Measurements from ENCODE around the gene PPP1R9B. TPM values are rescaled to one million over a fixed set of nuclear protein-coding genes. Genes with fewer than 3 reads are reported as not detected.

PPP1R9B gene
- total RNA-seq, 1 experiment from 2014 or later: 21.7 TPM

GRCh38 chr17:50134206-50135110 lies 16.0 kb downstream of the PPP1R9B start:
- Mint-ChIP-seq H3K36me3 (peaks cover 16% of the 10 kb centered on the region), H3K9me3 (no peaks in the 10 kb centered on the region), H3K27me3 (ENCODE audit: low read depth) (peaks cover 20% of the 10 kb centered on the region), H3K4me1 (peaks cover 33% of the 10 kb centered on the region), H3K4me3 (no peak overlapping the region; the same call in 1 of the 2 replicates), H3K27ac (no peak overlapping the region)
- POLR2A ChIA-PET: no interaction called here
- no peak for TF ChIP-seq FOXK1 (CRISPR knock-in tag; IDR thresholded peaks at IDR 0.05)
- TF ChIP-seq NFE2L1 (CRISPR knock-in tag; IDR thresholded peaks at IDR 0.05): no peak
- no peak for TF ChIP-seq MYBL2 (CRISPR knock-in tag; IDR thresholded peaks at IDR 0.05)
- no peak for TF ChIP-seq ATF3 (CRISPR knock-in tag; conservative IDR thresholded peaks at IDR 0.05)
- TF ChIP-seq ZNF263 (CRISPR knock-in tag; IDR thresholded peaks at IDR 0.05; ENCODE audit: low read depth): no peak
- no peak for TF ChIP-seq CBFB (CRISPR knock-in tag; IDR thresholded peaks at IDR 0.05; ENCODE audit: low read depth)
- no peak for TF ChIP-seq PRDM15 (CRISPR knock-in tag; IDR thresholded peaks at IDR 0.05)
- TF ChIP-seq KAT7 (CRISPR knock-in tag; IDR thresholded peaks at IDR 0.05; ENCODE audit: borderline replicate concordance): no peak
- no peak for TF ChIP-seq SOX15 (CRISPR knock-in tag; IDR thresholded peaks at IDR 0.05)
- no peak for TF ChIP-seq ZNF121 (CRISPR knock-in tag; IDR thresholded peaks at IDR 0.05)
- no peak for TF ChIP-seq HMGXB4 (CRISPR knock-in tag; IDR thresholded peaks at IDR 0.05)
- TF ChIP-seq, protein P1, sequence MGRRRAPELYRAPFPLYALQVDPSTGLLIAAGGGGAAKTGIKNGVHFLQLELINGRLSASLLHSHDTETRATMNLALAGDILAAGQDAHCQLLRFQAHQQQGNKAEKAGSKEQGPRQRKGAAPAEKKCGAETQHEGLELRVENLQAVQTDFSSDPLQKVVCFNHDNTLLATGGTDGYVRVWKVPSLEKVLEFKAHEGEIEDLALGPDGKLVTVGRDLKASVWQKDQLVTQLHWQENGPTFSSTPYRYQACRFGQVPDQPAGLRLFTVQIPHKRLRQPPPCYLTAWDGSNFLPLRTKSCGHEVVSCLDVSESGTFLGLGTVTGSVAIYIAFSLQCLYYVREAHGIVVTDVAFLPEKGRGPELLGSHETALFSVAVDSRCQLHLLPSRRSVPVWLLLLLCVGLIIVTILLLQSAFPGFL (CRISPR knock-in tag; IDR thresholded peaks at IDR 0.05; ENCODE audit: borderline replicate concordance): no peak
- TF ChIP-seq PRRX2 (CRISPR knock-in tag; IDR thresholded peaks at IDR 0.05): no peak
- DNase-seq (ENCODE audit: low spot score): no peak
- ATAC-seq: no peak; the same call in 1 of the 2 replicates
- CTCF ChIA-PET: interaction anchor here (1.0 to 1.9 kb wide), 4 partner anchors 11 to 43 kb away, joined by 5 to 10 read pairs (median 7); no protein-coding TSS in a partner anchor

GRCh38 chr17:50133769-50134099 lies 16.7 kb downstream of the PPP1R9B start:
- ChIA-PET CTCF (interaction anchor here (0.6 to 1.9 kb wide), 8 partner anchors 10 to 229 kb away, joined by 3 to 10 read pairs (median 4); partner anchors contain the start of gene COL1A1), POLR2A (no interaction called here)
- Mint-ChIP-seq H3K27me3 (ENCODE audit: low read depth) (peaks cover 21% of the 10 kb centered on the region), H3K36me3 (peaks cover 13% of the 10 kb centered on the region), H3K27ac (no peak overlapping the region), H3K9me3 (no peaks in the 10 kb centered on the region), H3K4me1 (peaks cover 34% of the 10 kb centered on the region), H3K4me3 (no peak overlapping the region; the same call in 1 of the 2 replicates)
- no peak for DNase-seq (ENCODE audit: low spot score)
- ATAC-seq: no peak
- no peak for TF ChIP-seq TP53 (CRISPR knock-in tag; IDR thresholded peaks at IDR 0.05)
- TF ChIP-seq ZNF138 (CRISPR knock-in tag; conservative IDR thresholded peaks at IDR 0.05): no peak
- TF ChIP-seq GABPB1 (CRISPR knock-in tag; IDR thresholded peaks at IDR 0.05): no peak
- TF ChIP-seq NR3C1 (CRISPR knock-in tag; conservative IDR thresholded peaks at IDR 0.05; ENCODE audit: low read depth): no peak
- no peak for TF ChIP-seq GTF2I (CRISPR knock-in tag; conservative IDR thresholded peaks at IDR 0.05)
- TF ChIP-seq ATF1 (CRISPR knock-in tag; IDR thresholded peaks at IDR 0.05): no peak
- no peak for TF ChIP-seq ZNF671 (CRISPR knock-in tag; IDR thresholded peaks at IDR 0.05)
- TF ChIP-seq, protein P2, sequence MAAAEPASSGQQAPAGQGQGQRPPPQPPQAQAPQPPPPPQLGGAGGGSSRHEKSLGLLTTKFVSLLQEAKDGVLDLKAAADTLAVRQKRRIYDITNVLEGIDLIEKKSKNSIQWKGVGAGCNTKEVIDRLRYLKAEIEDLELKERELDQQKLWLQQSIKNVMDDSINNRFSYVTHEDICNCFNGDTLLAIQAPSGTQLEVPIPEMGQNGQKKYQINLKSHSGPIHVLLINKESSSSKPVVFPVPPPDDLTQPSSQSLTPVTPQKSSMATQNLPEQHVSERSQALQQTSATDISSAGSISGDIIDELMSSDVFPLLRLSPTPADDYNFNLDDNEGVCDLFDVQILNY (CRISPR knock-in tag; IDR thresholded peaks at IDR 0.05): no peak
- no peak for TF ChIP-seq HMGXB4 (CRISPR knock-in tag; IDR thresholded peaks at IDR 0.05)
- TF ChIP-seq, protein P3, sequence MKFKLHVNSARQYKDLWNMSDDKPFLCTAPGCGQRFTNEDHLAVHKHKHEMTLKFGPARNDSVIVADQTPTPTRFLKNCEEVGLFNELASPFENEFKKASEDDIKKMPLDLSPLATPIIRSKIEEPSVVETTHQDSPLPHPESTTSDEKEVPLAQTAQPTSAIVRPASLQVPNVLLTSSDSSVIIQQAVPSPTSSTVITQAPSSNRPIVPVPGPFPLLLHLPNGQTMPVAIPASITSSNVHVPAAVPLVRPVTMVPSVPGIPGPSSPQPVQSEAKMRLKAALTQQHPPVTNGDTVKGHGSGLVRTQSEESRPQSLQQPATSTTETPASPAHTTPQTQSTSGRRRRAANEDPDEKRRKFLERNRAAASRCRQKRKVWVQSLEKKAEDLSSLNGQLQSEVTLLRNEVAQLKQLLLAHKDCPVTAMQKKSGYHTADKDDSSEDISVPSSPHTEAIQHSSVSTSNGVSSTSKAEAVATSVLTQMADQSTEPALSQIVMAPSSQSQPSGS (CRISPR knock-in tag; IDR thresholded peaks at IDR 0.05; ENCODE audit: borderline replicate concordance, low read depth): no peak

All from WTC11 (cell line).